HL-60 (cell line): ENCODE data around the gene SELENOV.

Experiments
- GABPA ChIP-seq: IDR thresholded peaks from 2 replicates; pipeline ENCODE4 v1.6.1; 2012; ENCODE audit warnings: low read depth
- POLR2AphosphoS5 ChIP-seq: IDR thresholded peaks from 2 replicates; pipeline ENCODE4 v1.6.1; 2012; ENCODE audit warnings: low read depth
- REST ChIP-seq: IDR thresholded peaks from 2 replicates; pipeline ENCODE4 v1.6.1; 2012; ENCODE audit warnings: low read depth; ENCODE audit not compliant: insufficient replicate concordance
- TF ChIP-seq, protein P1 (sequence below): IDR thresholded peaks from one replicate; pipeline ENCODE4 v1.5.1; 2011; ENCODE audit warnings: low read length, control low read depth, inconsistent platforms; ENCODE audit not compliant: insufficient read depth

DNA sequence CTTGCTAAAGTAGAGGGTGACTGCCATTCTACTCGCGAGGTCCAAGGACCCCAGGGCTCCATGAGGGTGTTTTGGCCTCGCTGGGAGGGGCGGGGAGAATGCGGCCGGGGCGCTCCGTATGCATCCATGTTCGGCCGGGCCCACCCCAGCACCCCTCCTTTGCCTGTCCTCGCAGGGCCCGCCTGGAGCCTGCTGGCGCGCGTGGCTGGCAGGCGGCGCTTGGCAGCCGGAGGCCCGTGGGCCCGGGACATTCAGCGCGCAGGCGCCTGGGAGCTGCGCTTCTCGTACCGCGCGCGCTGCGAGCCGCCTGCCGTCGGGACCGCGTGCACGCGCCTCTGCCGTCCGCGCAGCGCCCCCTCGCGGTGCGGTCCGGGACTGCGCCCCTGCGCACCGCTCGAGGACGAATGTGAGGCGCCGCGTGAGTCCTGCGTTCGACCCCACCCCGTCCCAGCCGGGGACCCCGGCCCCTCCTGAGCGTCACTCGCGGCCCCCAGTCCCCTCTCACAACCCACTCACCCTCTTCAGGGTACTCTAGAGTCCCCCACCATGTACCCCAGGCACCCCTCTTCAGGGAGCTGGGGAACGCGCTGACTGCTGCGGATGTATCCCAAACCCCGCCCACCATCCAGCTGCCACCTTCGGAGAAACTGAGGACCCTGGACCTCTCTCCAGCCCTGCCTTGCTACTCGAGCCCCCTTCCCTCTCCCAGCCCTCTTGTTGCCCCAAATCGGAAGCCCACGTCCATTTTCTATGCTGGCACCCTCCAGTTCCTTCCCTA lies 12.1 kb upstream of the SELENOV start:
- TF ChIP-seq, protein P1, sequence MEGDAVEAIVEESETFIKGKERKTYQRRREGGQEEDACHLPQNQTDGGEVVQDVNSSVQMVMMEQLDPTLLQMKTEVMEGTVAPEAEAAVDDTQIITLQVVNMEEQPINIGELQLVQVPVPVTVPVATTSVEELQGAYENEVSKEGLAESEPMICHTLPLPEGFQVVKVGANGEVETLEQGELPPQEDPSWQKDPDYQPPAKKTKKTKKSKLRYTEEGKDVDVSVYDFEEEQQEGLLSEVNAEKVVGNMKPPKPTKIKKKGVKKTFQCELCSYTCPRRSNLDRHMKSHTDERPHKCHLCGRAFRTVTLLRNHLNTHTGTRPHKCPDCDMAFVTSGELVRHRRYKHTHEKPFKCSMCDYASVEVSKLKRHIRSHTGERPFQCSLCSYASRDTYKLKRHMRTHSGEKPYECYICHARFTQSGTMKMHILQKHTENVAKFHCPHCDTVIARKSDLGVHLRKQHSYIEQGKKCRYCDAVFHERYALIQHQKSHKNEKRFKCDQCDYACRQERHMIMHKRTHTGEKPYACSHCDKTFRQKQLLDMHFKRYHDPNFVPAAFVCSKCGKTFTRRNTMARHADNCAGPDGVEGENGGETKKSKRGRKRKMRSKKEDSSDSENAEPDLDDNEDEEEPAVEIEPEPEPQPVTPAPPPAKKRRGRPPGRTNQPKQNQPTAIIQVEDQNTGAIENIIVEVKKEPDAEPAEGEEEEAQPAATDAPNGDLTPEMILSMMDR = peak; percentile 55
- TF ChIP-seq REST (no peak), POLR2AphosphoS5 (no peak), GABPA (no peak)
